ENCODE data around the gene ERI3.

DNA sequence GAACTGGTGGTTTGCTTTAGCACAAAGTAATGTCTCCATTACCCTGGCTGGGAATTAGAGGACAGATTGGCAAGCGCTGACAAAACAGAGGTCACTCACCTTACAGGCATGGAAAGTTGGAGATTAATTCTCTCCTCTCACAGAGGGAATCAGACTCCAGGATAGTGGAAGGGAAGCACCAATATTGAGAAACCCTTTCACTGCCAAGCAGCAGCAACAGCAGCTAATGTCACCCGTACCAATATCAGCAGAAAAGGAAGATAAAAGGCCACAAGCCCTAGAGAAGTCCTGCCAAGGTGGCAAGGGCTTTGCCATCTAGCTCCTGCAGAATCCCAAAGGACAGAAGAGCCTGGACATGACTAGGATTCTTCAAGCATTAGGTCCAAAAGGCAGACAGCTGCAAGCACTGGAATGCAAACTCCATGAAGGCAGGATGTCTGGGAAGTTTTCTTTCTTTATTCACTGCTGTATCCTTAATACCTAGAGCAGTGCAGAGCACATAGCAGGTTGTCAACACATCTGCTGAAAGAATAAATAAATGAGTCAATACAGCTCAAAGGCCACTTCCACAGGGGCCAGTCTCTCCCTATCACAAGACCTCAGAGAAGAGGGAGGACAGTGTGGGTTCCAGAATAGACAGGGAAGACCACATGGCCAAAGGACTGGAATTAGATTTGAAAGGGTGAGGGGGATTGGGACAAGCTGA is 57.2 kb downstream of the ERI3 start:
- TF ChIP-seq CEBPB (IDR thresholded peaks at IDR 0.05) (no peak), TP53 (CRISPR knock-in tag; IDR thresholded peaks at IDR 0.05) (no peak), HDAC2 (IDR thresholded peaks at IDR 0.05) (no peak)
- TF ChIP-seq, protein P1, sequence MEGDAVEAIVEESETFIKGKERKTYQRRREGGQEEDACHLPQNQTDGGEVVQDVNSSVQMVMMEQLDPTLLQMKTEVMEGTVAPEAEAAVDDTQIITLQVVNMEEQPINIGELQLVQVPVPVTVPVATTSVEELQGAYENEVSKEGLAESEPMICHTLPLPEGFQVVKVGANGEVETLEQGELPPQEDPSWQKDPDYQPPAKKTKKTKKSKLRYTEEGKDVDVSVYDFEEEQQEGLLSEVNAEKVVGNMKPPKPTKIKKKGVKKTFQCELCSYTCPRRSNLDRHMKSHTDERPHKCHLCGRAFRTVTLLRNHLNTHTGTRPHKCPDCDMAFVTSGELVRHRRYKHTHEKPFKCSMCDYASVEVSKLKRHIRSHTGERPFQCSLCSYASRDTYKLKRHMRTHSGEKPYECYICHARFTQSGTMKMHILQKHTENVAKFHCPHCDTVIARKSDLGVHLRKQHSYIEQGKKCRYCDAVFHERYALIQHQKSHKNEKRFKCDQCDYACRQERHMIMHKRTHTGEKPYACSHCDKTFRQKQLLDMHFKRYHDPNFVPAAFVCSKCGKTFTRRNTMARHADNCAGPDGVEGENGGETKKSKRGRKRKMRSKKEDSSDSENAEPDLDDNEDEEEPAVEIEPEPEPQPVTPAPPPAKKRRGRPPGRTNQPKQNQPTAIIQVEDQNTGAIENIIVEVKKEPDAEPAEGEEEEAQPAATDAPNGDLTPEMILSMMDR (IDR thresholded peaks at IDR 0.05), result no peak
- TF ChIP-seq, protein P2, sequence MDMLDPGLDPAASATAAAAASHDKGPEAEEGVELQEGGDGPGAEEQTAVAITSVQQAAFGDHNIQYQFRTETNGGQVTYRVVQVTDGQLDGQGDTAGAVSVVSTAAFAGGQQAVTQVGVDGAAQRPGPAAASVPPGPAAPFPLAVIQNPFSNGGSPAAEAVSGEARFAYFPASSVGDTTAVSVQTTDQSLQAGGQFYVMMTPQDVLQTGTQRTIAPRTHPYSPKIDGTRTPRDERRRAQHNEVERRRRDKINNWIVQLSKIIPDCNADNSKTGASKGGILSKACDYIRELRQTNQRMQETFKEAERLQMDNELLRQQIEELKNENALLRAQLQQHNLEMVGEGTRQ (IDR thresholded peaks at IDR 0.05), result no peak
